A172 (cell line): ENCODE results near the gene GDPD3. TPM values are rescaled to one million over a fixed set of nuclear protein-coding genes. Genes with fewer than 3 reads are reported as not detected.

Experiments used
- DNase-seq: peaks from one replicate; pipeline ENCODE4 v3.0.0-alpha.2; 2015; ENCODE audit warnings: low spot score
- total RNA-seq: library from RNA; depleted of rRNA; stranded (reverse); fragments of >200 nt; shearing (Covaris generic); gene quantifications from 2 replicates; pipeline ENCODE4 v1.2.3, GENCODE V29; 2014

The GDPD3 gene
- total RNA-seq, 1 experiment from 2014 or later = 2.8 TPM

GRCh38 chr16:30078744-30079143, 34.6 kb downstream of the GDPD3 start:
- DNase-seq = no peak

- no peak for DNase-seq
Observed at GRCh38 chr16:30077656-30078055, 35.7 kb downstream of the GDPD3 start.

GRCh38 chr16:30076276-30076791, 37.0 kb downstream of the GDPD3 start:
- DNase-seq = no peak

GRCh38 chr16:30075503-30076275, 37.6 kb downstream of the GDPD3 start, which contains the start of gene PPP4C:
Gene PPP4C, plus strand, starts transcription at chr16:30075994. Its CDS starts 384 bp downstream, at chr16:30076378.
- DNase-seq = peak; percentile 88

GRCh38 chr16:30070490-30070889, 42.8 kb downstream of the GDPD3 start:
- no peak for DNase-seq

- DNase-seq = no peak
Observed at GRCh38 chr16:30069611-30070462, 43.5 kb downstream of the GDPD3 start.

- DNase-seq = no peak
Observed at GRCh38 chr16:30068750-30069610, 44.4 kb downstream of the GDPD3 start.

GRCh38 chr16:30068333-30068732, 45.0 kb downstream of the GDPD3 start:
- no peak for DNase-seq

- DNase-seq = no peak
Observed at GRCh38 chr16:30067584-30067916, 45.8 kb downstream of the GDPD3 start.

- DNase-seq = no peak
Observed at GRCh38 chr16:30066761-30067583, 46.4 kb downstream of the GDPD3 start.

GRCh38 chr16:30065943-30066760, 47.2 kb downstream of the GDPD3 start:
- no peak for DNase-seq

GRCh38 chr16:30065102-30065942, 48.0 kb downstream of the GDPD3 start, which contains the start of gene ALDOA:
Gene ALDOA, plus strand, starts transcription at chr16:30065760. Its CDS starts 1,138 bp downstream, at chr16:30066898.
- peak; percentile 98 for DNase-seq

GRCh38 chr16:30064729-30065101, 48.6 kb downstream of the GDPD3 start:
- no peak for DNase-seq

- peak; percentile 70 for DNase-seq
Observed at GRCh38 chr16:30063893-30064728, 49.2 kb downstream of the GDPD3 start.

- DNase-seq = no peak
Observed at GRCh38 chr16:30063278-30063892, 50.0 kb downstream of the GDPD3 start.

- no peak for DNase-seq
Observed at GRCh38 chr16:30060836-30061554, 52.3 kb downstream of the GDPD3 start.

GRCh38 chr16:30060346-30060745, 53.0 kb downstream of the GDPD3 start:
- DNase-seq = no peak
